A549 (cell line): ENCODE measurements around the gene CISD3. TPM values are rescaled to one million over a fixed set of nuclear protein-coding genes. Genes with fewer than 3 reads are reported as not detected.

ENCODE experiments used
- ATAC-seq, 2 experiments: fragments of 200-7000 bp in 1 of 2; fragments of >200 bp in 1 of 2; cut with Nextera tagmentation in 1 of 2; cut with Tn5 transposase in 1 of 2; 3 replicates each; pipeline versions ENCODE4 v1.8.0 to v1.9.1; 2018 to 2020; ENCODE audit warnings: mild to moderate bottlenecking in 1 of 2, moderate library complexity in 1 of 2
- CTCF ChIA-PET: fragments of 300-600 bp; sonication (Branson Sonifier 250); formaldehyde crosslinking; extraction: SDS; loops from one replicate; lab custom pipeline; 2021; ENCODE audit warnings: antibody characterized with exemption, inconsistent platforms; lab: Yijun Ruan, JAX
- POLR2A ChIA-PET: fragments of 350-600 bp; formaldehyde crosslinking; extraction: SDS; loops from one replicate; lab custom pipeline; 2021; ENCODE audit warnings: antibody characterized with exemption, inconsistent platforms; lab: Yijun Ruan, JAX
- DNase-seq, 2 experiments: peaks; one replicate each; pipeline versions ENCODE4 v3.0.0 to v3.0.0-alpha.2; 2011 to 2016; ENCODE audit warnings: low read depth in 1 of 2, low spot score in 1 of 2
- FAIRE-seq: peaks from 2 replicates; lab custom pipeline; 2011; peaks lifted over from hg19 to GRCh38; lab: Jason Lieb, UNC
- H3K27ac ChIP-seq, 2 experiments: fragments of >200 bp; sonication (Bioruptor Twin); formaldehyde crosslinking; 3 replicates each; pipeline ENCODE4 v1.5.1; 2016 to 2017
- H3K4me1 ChIP-seq: fragments of >200 bp; sonication (Bioruptor Twin); formaldehyde crosslinking; 3 replicates; pipeline ENCODE4 v1.6.1; 2016
- H3K4me2 ChIP-seq: fragments of >200 bp; sonication (Bioruptor Twin); formaldehyde crosslinking; 3 replicates; pipeline ENCODE4 v1.6.1; 2016
- H3K4me3 ChIP-seq: fragments of >200 bp; sonication (Bioruptor Twin); formaldehyde crosslinking; 3 replicates; pipeline ENCODE4 v1.5.1; 2016
- H3K9me3 ChIP-seq: fragments of >200 bp; sonication (Bioruptor Twin); formaldehyde crosslinking; 3 replicates; pipeline ENCODE4 v1.6.1; 2016
- CHD4 ChIP-seq: fragments of 200-600 bp; sonication (generic); IDR thresholded peaks from 2 replicates; pipeline ENCODE4 v1.6.1; 2016; ENCODE audit warnings: antibody characterized with exemption, mild to moderate bottlenecking, borderline replicate concordance
- EP300 ChIP-seq, 2 experiments: fragments of >200 bp; sonication (Bioruptor Twin); formaldehyde crosslinking; IDR thresholded peaks; 2 replicates in 1 of 2; 3 replicates in 1 of 2; pipeline ENCODE4 v1.6.1; 2016 to 2017
- FOXS1 ChIP-seq: fragments of 250-450 bp; sonication (Bioruptor Pico); IDR thresholded peaks from 2 replicates; pipeline ENCODE4 v1.5.0; 2020; ENCODE audit warnings: mild to moderate bottlenecking, moderate library complexity
- HDAC2 ChIP-seq: fragments of 200-600 bp; sonication (generic); IDR thresholded peaks from 2 replicates; pipeline ENCODE4 v1.6.1; 2016
- HOXA7 ChIP-seq: fragments of 250-450 bp; sonication (Bioruptor Pico); IDR thresholded peaks from 2 replicates; pipeline ENCODE4 v1.5.0; 2020; ENCODE audit warnings: mild to moderate bottlenecking, moderate library complexity
- KDM5A ChIP-seq: fragments of 200-600 bp; sonication (generic); IDR thresholded peaks from 2 replicates; pipeline ENCODE4 v1.6.1; 2016; ENCODE audit warnings: antibody characterized with exemption, mild to moderate bottlenecking
- MAFK ChIP-seq: fragments of 450-650 bp; IDR thresholded peaks from 2 replicates; pipeline ENCODE4 v1.6.1; 2014; ENCODE audit not compliant: partially characterized antibody
- NPAS2 ChIP-seq: fragments of 250-450 bp; sonication (Bioruptor Pico); IDR thresholded peaks from 2 replicates; pipeline ENCODE4 v1.8.0; 2022; ENCODE audit warnings: mild to moderate bottlenecking, moderate library complexity, borderline replicate concordance
- RCOR1 ChIP-seq: fragments of 150-350 bp; IDR thresholded peaks from 2 replicates; pipeline ENCODE4 v1.6.1; 2014; ENCODE audit warnings: antibody characterized with exemption, low read length, low read depth
- SMC3 ChIP-seq: fragments of >200 bp; sonication (Bioruptor Twin); formaldehyde crosslinking; IDR thresholded peaks from 3 replicates; pipeline ENCODE4 v1.6.1; 2018; ENCODE audit warnings: inconsistent platforms
- ZC3H11A ChIP-seq: fragments of 450-650 bp; IDR thresholded peaks from 2 replicates; pipeline ENCODE4 v1.6.1; 2014; ENCODE audit warnings: antibody characterized with exemption, mild to moderate bottlenecking
- ZFP36 ChIP-seq: fragments of 450-650 bp; IDR thresholded peaks from 2 replicates; pipeline ENCODE4 v1.6.1; 2014; ENCODE audit warnings: borderline replicate concordance; ENCODE audit not compliant: partially characterized antibody
- ZSCAN20 ChIP-seq: fragments of 250-450 bp; sonication (Bioruptor Pico); IDR thresholded peaks from 2 replicates; pipeline ENCODE4 v1.8.0; 2022; ENCODE audit warnings: mild to moderate bottlenecking, moderate library complexity
- WGBS: methylation state at CpG from one replicate; pipeline ENCODE4 v1.1.6; 2017; ENCODE audit errors: missing lambda C conversion rate; 5-methylcytosine and 5-hydroxymethylcytosine counted together
- polyA plus RNA-seq, 4 experiments: library from polyadenylated mRNA; depleted of rRNA in 3 of 4; stranded (reverse); fragments of >200 nt; fragmentation: RNase III in 1 of 4; extraction: RNeasy Plus Mini Kit Qiagen cat#74134 plus additional on column Dnase treatment in 1 of 4; gene quantifications; 2 replicates in 3 of 4; 3 replicates in 1 of 4; pipeline ENCODE4 v1.2.3, GENCODE V29; 2011 to 2017
- TF ChIP-seq, protein P1 (sequence below): IDR thresholded peaks from 2 replicates; pipeline ENCODE4 v1.6.1; 2012
- TF ChIP-seq, protein P2 (sequence below): fragments of >200 bp; sonication (Bioruptor Twin); formaldehyde crosslinking; IDR thresholded peaks from 3 replicates; pipeline ENCODE4 v1.5.1; 2016
- TF ChIP-seq, protein P3 (sequence below): IDR thresholded peaks from 2 replicates; pipeline ENCODE4 v1.6.1; 2012; ENCODE audit warnings: low read depth, borderline replicate concordance
- TF ChIP-seq, protein P4 (sequence below): IDR thresholded peaks from 2 replicates; pipeline ENCODE4 v1.6.1; 2012
- TF ChIP-seq, protein P5 (sequence below): fragments of 200-600 bp; sonication (generic); IDR thresholded peaks from 2 replicates; pipeline ENCODE4 v1.6.1; 2016; ENCODE audit warnings: antibody characterized with exemption, mild to moderate bottlenecking, moderate library complexity

CISD3 gene
- polyA plus RNA-seq, 2 of the 4 experiments (the other 2 are of a cell fraction): 24.5 to 33.0 TPM

DNA sequence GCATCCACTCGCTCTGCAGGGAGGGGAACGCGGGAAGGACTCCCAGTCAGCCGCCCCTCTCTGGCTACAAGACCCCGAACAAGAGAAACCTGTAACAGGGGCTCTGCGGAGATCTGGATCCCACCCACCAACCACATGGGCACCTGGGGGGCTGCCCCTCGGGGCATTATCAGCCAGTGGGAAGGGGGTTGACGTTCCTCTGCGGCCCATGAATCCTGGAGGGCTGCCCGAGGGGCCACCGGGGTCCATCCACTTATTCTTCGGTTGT lies 19.8 kb downstream of the CISD3 start (continued):
- TF ChIP-seq, protein P1, sequence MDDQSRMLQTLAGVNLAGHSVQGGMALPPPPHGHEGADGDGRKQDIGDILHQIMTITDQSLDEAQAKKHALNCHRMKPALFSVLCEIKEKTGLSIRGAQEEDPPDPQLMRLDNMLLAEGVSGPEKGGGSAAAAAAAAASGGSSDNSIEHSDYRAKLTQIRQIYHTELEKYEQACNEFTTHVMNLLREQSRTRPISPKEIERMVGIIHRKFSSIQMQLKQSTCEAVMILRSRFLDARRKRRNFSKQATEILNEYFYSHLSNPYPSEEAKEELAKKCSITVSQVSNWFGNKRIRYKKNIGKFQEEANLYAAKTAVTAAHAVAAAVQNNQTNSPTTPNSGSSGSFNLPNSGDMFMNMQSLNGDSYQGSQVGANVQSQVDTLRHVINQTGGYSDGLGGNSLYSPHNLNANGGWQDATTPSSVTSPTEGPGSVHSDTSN: no peak
- TF ChIP-seq MAFK (no peak), NPAS2 (CRISPR knock-in tag) (no peak), HOXA7 (CRISPR knock-in tag) (no peak), EP300 (IDR thresholded peaks at IDR 0.05) (no peak)
- TF ChIP-seq, protein P2, sequence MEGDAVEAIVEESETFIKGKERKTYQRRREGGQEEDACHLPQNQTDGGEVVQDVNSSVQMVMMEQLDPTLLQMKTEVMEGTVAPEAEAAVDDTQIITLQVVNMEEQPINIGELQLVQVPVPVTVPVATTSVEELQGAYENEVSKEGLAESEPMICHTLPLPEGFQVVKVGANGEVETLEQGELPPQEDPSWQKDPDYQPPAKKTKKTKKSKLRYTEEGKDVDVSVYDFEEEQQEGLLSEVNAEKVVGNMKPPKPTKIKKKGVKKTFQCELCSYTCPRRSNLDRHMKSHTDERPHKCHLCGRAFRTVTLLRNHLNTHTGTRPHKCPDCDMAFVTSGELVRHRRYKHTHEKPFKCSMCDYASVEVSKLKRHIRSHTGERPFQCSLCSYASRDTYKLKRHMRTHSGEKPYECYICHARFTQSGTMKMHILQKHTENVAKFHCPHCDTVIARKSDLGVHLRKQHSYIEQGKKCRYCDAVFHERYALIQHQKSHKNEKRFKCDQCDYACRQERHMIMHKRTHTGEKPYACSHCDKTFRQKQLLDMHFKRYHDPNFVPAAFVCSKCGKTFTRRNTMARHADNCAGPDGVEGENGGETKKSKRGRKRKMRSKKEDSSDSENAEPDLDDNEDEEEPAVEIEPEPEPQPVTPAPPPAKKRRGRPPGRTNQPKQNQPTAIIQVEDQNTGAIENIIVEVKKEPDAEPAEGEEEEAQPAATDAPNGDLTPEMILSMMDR: no peak
- TF ChIP-seq, all 56 proteins: peak for 0

DNA sequence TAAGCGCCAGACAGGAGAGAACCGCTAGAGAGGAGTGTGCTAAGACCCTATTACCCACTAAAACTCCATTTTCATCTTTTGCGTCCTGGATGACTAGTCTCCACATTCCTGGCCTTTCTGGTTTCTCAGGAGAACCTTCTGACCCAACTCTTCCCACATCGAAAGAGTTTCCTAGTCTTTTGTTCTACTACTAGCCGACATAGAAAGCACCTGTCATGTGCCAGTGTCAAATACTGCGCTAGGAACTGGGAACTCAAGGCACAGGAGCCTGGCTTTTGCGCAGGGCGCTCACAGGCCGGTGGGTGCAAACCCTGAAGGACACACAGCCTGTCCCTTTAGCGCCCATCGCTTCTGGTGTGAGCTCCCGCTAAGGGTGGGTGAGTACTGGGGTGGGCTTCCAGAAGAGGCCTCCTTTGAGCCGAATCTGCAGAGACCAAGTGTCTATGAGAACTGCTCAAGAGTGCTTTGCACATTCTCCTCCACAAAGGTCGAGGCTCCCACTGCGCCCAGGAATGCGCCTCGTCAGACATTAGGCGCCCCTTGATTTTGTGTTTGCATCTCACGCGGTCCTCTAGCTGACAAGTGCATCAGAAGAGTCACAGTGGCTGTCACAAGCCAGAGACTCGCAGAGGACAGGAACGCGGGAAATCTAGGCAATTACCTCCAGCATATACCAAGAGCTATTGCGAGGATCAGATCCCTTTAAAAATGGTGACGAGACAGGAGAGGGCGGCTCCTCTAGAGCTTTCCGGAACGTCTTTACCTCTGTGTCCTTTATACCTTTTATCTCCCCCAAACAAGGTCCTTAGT lies 20.4 kb downstream of the CISD3 start:
- peak in 1 of 2 experiments; percentile 8; a peak in 2 of 6 replicates for ATAC-seq
- Histone ChIP-seq H3K4me2 (peak overlapping the region; percentile 82), H3K27ac (peak overlapping the region; percentile 90 to 98), H3K4me3 (peak overlapping the region; percentile 96), H3K4me1 (peaks cover 37% of the 10 kb centered on the region), H3K9me3 (no peaks in the 10 kb centered on the region)
- DNase-seq: peak in 1 of 2 experiments; percentile 55
- 41% methylated on average over 28 of the region's 28 CpGs for WGBS
- TF ChIP-seq FOXS1: no peak
- TF ChIP-seq, protein P3, sequence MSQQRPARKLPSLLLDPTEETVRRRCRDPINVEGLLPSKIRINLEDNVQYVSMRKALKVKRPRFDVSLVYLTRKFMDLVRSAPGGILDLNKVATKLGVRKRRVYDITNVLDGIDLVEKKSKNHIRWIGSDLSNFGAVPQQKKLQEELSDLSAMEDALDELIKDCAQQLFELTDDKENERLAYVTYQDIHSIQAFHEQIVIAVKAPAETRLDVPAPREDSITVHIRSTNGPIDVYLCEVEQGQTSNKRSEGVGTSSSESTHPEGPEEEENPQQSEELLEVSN: peak; percentile 73; the same call in 1 of the 2 replicates
- TF ChIP-seq NPAS2 (CRISPR knock-in tag): no peak
- no peak for TF ChIP-seq RCOR1
- TF ChIP-seq, protein P4, sequence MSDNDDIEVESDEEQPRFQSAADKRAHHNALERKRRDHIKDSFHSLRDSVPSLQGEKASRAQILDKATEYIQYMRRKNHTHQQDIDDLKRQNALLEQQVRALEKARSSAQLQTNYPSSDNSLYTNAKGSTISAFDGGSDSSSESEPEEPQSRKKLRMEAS: peak; percentile 40; the same call in 1 of the 2 replicates
- no peak for TF ChIP-seq KDM5A
- no peak for TF ChIP-seq ZC3H11A
- TF ChIP-seq CHD4: no peak
- peak; percentile 24 for TF ChIP-seq MAFK
- ChIA-PET POLR2A (interaction anchor here (1.0 to 2.0 kb wide), 4 partner anchors 15 to 103 kb away, joined by 3 to 8 read pairs (median 4); partner anchors contain the start of gene CISD3), CTCF (interaction anchor here (0.8 to 2.4 kb wide), 5 partner anchors 11 to 368 kb away, joined by 3 to 33 read pairs (median 4); no protein-coding TSS in a partner anchor)
- FAIRE-seq: no peak

DNA sequence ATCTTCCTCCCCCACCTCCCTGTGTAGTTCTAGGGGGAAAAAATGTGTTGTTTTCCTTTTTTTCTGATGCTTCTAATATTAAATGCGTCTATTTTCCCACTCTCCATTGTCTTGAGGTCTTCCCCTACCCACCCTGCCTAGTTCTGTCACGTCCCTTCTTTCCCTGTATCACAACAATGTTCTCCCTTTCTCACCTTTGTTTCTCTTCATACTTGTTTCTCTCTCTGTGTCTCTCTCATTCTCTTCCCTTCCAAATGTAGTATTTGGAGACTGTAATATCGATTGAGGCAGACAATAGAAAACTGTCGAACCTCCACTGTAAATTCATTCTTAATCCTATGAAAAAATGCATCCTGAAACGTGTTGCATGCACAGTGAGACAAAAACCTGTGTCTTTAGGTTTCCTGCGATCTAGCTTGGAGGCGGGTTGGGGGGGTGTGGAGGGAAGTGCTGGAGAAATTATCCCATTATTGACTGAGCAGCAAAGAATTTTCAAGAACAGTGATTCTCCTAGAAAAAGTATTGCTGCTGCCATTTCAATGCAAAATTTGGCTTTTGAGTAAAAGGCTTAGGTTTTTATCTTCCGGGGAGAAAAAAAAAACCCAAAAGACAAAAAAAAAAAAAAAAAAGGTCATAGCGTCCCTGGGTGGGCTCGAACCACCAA lies 21.1 kb downstream of the CISD3 start:
- DNase-seq (peak in 1 of 2 experiments; percentile 61), ATAC-seq (no peak), FAIRE-seq (no peak)
- Histone ChIP-seq H3K27ac (peak overlapping the region; percentile 90 to 98), H3K9me3 (no peaks in the 10 kb centered on the region), H3K4me1 (peaks cover 29% of the 10 kb centered on the region), H3K4me3 (peak overlapping the region; percentile 96), H3K4me2 (peak overlapping the region; percentile 82)
- ChIA-PET POLR2A (interaction anchor here (0.9 to 1.5 kb wide), 8 partner anchors 13 to 118 kb away, joined by 3 to 8 read pairs (median 4); partner anchors contain the start of genes LASP1, MLLT6, PIP4K2B and RPL23), CTCF (interaction anchor here (0.7 to 2.4 kb wide), 9 partner anchors 11 to 368 kb away, joined by 3 to 33 read pairs (median 4); no protein-coding TSS in a partner anchor)
- WGBS: 2% methylated on average over 10 of the region's 10 CpGs
- no peak for TF ChIP-seq ZFP36
- no peak for TF ChIP-seq FOXS1
- TF ChIP-seq, protein P3: 0 out of 2 replicates have a peak, but pooled peaks have one; percentile 18
- TF ChIP-seq CHD4: no peak; the same call in 1 of the 2 replicates
- TF ChIP-seq, protein P1: no peak
- no peak for TF ChIP-seq ZSCAN20 (CRISPR knock-in tag)
- no peak for TF ChIP-seq HDAC2
- TF ChIP-seq, protein P5, sequence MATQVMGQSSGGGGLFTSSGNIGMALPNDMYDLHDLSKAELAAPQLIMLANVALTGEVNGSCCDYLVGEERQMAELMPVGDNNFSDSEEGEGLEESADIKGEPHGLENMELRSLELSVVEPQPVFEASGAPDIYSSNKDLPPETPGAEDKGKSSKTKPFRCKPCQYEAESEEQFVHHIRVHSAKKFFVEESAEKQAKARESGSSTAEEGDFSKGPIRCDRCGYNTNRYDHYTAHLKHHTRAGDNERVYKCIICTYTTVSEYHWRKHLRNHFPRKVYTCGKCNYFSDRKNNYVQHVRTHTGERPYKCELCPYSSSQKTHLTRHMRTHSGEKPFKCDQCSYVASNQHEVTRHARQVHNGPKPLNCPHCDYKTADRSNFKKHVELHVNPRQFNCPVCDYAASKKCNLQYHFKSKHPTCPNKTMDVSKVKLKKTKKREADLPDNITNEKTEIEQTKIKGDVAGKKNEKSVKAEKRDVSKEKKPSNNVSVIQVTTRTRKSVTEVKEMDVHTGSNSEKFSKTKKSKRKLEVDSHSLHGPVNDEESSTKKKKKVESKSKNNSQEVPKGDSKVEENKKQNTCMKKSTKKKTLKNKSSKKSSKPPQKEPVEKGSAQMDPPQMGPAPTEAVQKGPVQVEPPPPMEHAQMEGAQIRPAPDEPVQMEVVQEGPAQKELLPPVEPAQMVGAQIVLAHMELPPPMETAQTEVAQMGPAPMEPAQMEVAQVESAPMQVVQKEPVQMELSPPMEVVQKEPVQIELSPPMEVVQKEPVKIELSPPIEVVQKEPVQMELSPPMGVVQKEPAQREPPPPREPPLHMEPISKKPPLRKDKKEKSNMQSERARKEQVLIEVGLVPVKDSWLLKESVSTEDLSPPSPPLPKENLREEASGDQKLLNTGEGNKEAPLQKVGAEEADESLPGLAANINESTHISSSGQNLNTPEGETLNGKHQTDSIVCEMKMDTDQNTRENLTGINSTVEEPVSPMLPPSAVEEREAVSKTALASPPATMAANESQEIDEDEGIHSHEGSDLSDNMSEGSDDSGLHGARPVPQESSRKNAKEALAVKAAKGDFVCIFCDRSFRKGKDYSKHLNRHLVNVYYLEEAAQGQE: no peak
- TF ChIP-seq SMC3: 0 out of 3 replicates have a peak, but pooled peaks have one; percentile 11
- TF ChIP-seq, protein P4: no peak
